OCI-LY1 (cell line): ENCODE results near the gene CACNA1I.
"Not testable (repeated sequence)": the region's sequence is repeated elsewhere in the genome, so short reads cannot be mapped to it uniquely, and the experiment has no call there.

ENCODE experiments used
- H2AFZ ChIP-seq: fragments of 200-600 bp; sonication (generic), shearing (Covaris generic); 2 replicates; pipeline ENCODE4 v1.6.0; 2014; ENCODE audit warnings: antibody characterized with exemption, mild to moderate bottlenecking, low read length
- H3F3A ChIP-seq: fragments of 200-600 bp; sonication (generic), shearing (Covaris generic); 2 replicates; pipeline ENCODE4 v1.6.0; 2014; ENCODE audit warnings: mild to moderate bottlenecking, antibody characterized with exemption, low read length, moderate library complexity; ENCODE audit not compliant: insufficient read depth
- H3K27ac ChIP-seq: fragments of 200-600 bp; sonication (generic); 2 replicates; pipeline ENCODE4 v1.5.1; 2014; ENCODE audit warnings: low read length, mixed run types, mild to moderate bottlenecking, low read depth; ENCODE audit not compliant: poor library complexity, severe bottlenecking
- H3K27me3 ChIP-seq: fragments of 200-600 bp; sonication (generic); 2 replicates; pipeline ENCODE4 v1.6.0; 2014; ENCODE audit warnings: antibody characterized with exemption, mild to moderate bottlenecking, low read length, moderate library complexity; ENCODE audit not compliant: insufficient read depth
- H3K36me3 ChIP-seq: fragments of 200-600 bp; sonication (generic); 2 replicates; pipeline ENCODE4 v1.6.1; 2014; ENCODE audit warnings: mild to moderate bottlenecking, antibody characterized with exemption, low read length, moderate library complexity, mixed read lengths; ENCODE audit not compliant: insufficient read depth
- H3K4me1 ChIP-seq: fragments of 200-600 bp; sonication (generic); 2 replicates; pipeline ENCODE4 v1.5.1; 2014; ENCODE audit warnings: mild to moderate bottlenecking, low read length, moderate library complexity; ENCODE audit not compliant: insufficient read depth, severe bottlenecking
- H3K4me2 ChIP-seq: fragments of 200-600 bp; sonication (generic), shearing (Covaris generic); 2 replicates; pipeline ENCODE4 v1.6.1; 2014; ENCODE audit warnings: low read length
- H3K4me3 ChIP-seq: fragments of 200-600 bp; sonication (generic); 2 replicates; pipeline ENCODE4 v1.5.1; 2014; ENCODE audit warnings: low read length, low read depth, mild to moderate bottlenecking, mixed read lengths; ENCODE audit not compliant: poor library complexity, severe bottlenecking
- H3K79me2 ChIP-seq: fragments of 200-600 bp; shearing (Covaris generic); 2 replicates; pipeline ENCODE4 v1.6.1; 2016; ENCODE audit warnings: mixed run types, low read length, mixed read lengths; ENCODE audit not compliant: insufficient read depth
- H3K9ac ChIP-seq: fragments of 200-600 bp; sonication (generic), shearing (Covaris generic); 2 replicates; pipeline ENCODE4 v1.6.1; 2014; ENCODE audit warnings: mild to moderate bottlenecking, low read length, mixed read lengths
- H3K9me2 ChIP-seq: fragments of 200-600 bp; sonication (generic), shearing (Covaris generic); 2 replicates; pipeline ENCODE4 v1.6.1; 2014; ENCODE audit warnings: low read depth, mild to moderate bottlenecking, low read length, mixed read lengths
- H3K9me3 ChIP-seq: fragments of 200-600 bp; shearing (Covaris generic); 2 replicates; pipeline ENCODE4 v1.6.1; 2014; ENCODE audit warnings: low read length, mixed read lengths
- H4K20me1 ChIP-seq: fragments of 200-600 bp; sonication (generic), shearing (Covaris generic); 2 replicates; pipeline ENCODE4 v1.6.0; 2016; ENCODE audit warnings: mild to moderate bottlenecking, low read length; ENCODE audit not compliant: insufficient read depth
- CTCF ChIP-seq: fragments of 200-600 bp; sonication (generic), shearing (Covaris generic); IDR thresholded peaks from 2 replicates; pipeline ENCODE4 v1.5.1; 2017; ENCODE audit warnings: mild to moderate bottlenecking, antibody characterized with exemption, low read length, moderate library complexity, mixed read lengths
- EZH2 ChIP-seq: fragments of 200-600 bp; sonication (generic), shearing (Covaris generic); IDR thresholded peaks from 2 replicates; pipeline ENCODE4 v1.8.0; 2017; ENCODE audit warnings: borderline replicate concordance, mixed run types, mild to moderate bottlenecking, antibody characterized with exemption, low read length, moderate library complexity, mixed read lengths

The CACNA1I gene

GRCh38 chr22:39570665-39571064, at the start of gene CACNA1I:
TSS of gene CACNA1I (plus strand) at chr22:39570753. CDS start at chr22:39570753, 0 bp downstream.
- H3K4me2 ChIP-seq, result no peak within 1 kb of the TSS
- H2AFZ ChIP-seq, result no peak within 1 kb of the TSS
- H3K4me1 ChIP-seq, result no peaks in the 10 kb centered on the region
- no peak within 1 kb of the TSS for H3K9ac ChIP-seq
- no peak within 1 kb of the TSS for H3K27ac ChIP-seq
- H3K27me3 ChIP-seq, result no peaks in the 10 kb centered on the region
- no peak within 1 kb of the TSS for H3K4me3 ChIP-seq
- no peaks in the 10 kb centered on the region for H3K36me3 ChIP-seq
- no peaks in the 10 kb centered on the region for H3K9me2 ChIP-seq
- H4K20me1 ChIP-seq, result no peaks in the 10 kb centered on the region
- H3F3A ChIP-seq, result no peaks in the 10 kb centered on the region
- no peaks in the 10 kb centered on the region for H3K9me3 ChIP-seq
- no peak for TF ChIP-seq EZH2
- no peak for TF ChIP-seq CTCF
- H3K79me2 ChIP-seq, result no peaks in the 10 kb centered on the region

- H3K36me3 ChIP-seq, result peaks cover 70% of the 10 kb centered on the region
- not testable (repeated sequence) for H2AFZ ChIP-seq, H3K9me2 ChIP-seq, H4K20me1 ChIP-seq, H3K9me3 ChIP-seq, H3K27me3 ChIP-seq
- H3F3A ChIP-seq, result peaks cover 23% of the 10 kb centered on the region
- H3K4me1 ChIP-seq, result peaks cover 42% of the 10 kb centered on the region
- H3K79me2 ChIP-seq, result peaks cover 14% of the 10 kb centered on the region
- peak overlapping the region; percentile 73 for H3K4me2 ChIP-seq
- H3K27ac ChIP-seq, result peak overlapping the region; percentile 88
- peak overlapping the region; percentile 95 for H3K4me3 ChIP-seq
- H3K9ac ChIP-seq, result peak overlapping the region; percentile 98
These were observed 49.3 kb upstream of the CACNA1I start for GRCh38 chr22:39521106-39521885.

DNA sequence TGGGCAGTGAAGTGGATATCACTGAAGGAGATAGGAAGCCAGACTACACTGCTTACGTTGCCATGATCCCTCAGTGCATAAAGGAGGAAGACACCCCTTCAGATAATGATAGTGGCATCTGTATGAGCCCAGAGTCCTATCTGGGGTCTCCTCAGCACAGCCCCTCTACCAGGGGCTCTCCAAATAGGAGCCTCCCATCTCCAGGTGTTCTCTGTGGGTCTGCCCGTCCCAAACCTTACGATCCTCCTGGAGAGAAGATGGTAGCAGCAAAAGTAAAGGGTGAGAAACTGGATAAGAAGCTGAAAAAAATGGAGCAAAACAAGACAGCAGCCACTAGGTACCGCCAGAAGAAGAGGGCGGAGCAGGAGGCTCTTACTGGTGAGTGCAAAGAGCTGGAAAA, 48.5 kb upstream of the CACNA1I start:
- H3K36me3 ChIP-seq, result peaks cover 62% of the 10 kb centered on the region
- H2AFZ ChIP-seq, H4K20me1 ChIP-seq, H3K27me3 ChIP-seq, H3K9me3 ChIP-seq, H3K9me2 ChIP-seq: not testable (repeated sequence)
- peak overlapping the region; percentile 95 for H3K4me3 ChIP-seq
- peak overlapping the region; percentile 88 for H3K27ac ChIP-seq
- H3K79me2 ChIP-seq, result peaks cover 14% of the 10 kb centered on the region
- peaks cover 23% of the 10 kb centered on the region for H3F3A ChIP-seq
- peaks cover 49% of the 10 kb centered on the region for H3K4me1 ChIP-seq
- peak overlapping the region; percentile 73 for H3K4me2 ChIP-seq
- peak overlapping the region; percentile 98 for H3K9ac ChIP-seq

DNA sequence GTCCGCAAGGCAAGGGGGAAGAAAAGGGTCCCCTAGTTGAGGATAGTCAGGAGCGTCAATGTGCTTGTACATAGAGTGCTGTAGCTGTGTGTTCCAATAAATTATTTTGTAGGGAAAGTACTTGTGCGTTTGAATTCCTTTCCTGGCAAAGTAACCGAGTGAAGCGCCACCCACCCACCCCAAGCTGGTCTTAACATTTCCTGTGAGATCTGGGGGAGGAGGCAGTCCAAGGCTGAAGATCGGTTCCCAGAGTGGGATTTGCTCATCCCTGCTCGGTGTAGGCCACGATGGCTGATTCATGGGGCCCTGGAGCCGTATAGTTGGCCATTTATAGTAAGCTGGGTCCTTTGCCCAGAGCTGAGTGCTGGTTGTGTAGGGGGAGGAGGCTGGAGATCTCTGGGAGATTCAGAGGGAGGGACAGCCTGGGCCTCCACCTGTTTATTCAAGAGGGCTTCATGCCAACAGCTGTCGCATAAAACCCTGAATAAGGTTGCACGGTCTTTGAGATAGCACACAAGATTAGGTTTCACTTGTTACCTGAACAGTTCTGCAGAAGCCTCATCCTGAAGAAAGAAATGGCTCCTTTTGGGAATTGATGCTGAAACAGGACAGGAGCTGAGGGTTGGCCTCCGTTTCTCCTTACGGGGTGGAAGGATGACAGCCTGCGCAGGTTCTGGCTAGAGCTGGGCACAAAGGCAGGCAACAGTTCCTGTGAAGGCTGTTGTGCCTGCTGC, 47.8 kb upstream of the CACNA1I start:
- H3K4me2 ChIP-seq, result peak overlapping the region; percentile 73
- no peaks in the 10 kb centered on the region for H4K20me1 ChIP-seq
- peak overlapping the region; percentile 95 for H3K4me3 ChIP-seq
- H2AFZ ChIP-seq, result no peak overlapping the region
- H3K79me2 ChIP-seq, result peaks cover 14% of the 10 kb centered on the region
- H3K9me2 ChIP-seq, result no peaks in the 10 kb centered on the region
- no peak for TF ChIP-seq EZH2
- no peak for TF ChIP-seq CTCF
- H3K27ac ChIP-seq, result peak overlapping the region; percentile 51
- H3K9ac ChIP-seq, result peak overlapping the region; percentile 22
- no peaks in the 10 kb centered on the region for H3K27me3 ChIP-seq
- peaks cover 56% of the 10 kb centered on the region for H3K36me3 ChIP-seq
- peaks cover 27% of the 10 kb centered on the region for H3F3A ChIP-seq
- no peaks in the 10 kb centered on the region for H3K9me3 ChIP-seq
- peaks cover 55% of the 10 kb centered on the region for H3K4me1 ChIP-seq
